PC-9 (cell line): ENCODE data around the gene CD79B. TPM values are rescaled to one million over a fixed set of nuclear protein-coding genes. Genes with fewer than 3 reads are reported as not detected.

Experiments used
- BruUV-seq: library from RNA; stranded (reverse); fragments of 400-500 nt; replicated peaks from 2 replicates; lab custom pipeline; 2021; lab: Mats Ljungman, UMichigan
- CTCF ChIA-PET: fragments of 300-600 bp; sonication (Branson Sonifier 250); formaldehyde crosslinking; loops from one replicate; lab custom pipeline; 2022; ENCODE audit warnings: antibody characterized with exemption; lab: Charles Lee
- POLR2A ChIA-PET: fragments of 300-600 bp; sonication (Branson Sonifier 250); formaldehyde crosslinking; loops from one replicate; lab custom pipeline; 2022; ENCODE audit warnings: antibody characterized with exemption; ENCODE audit not compliant: unreplicated experiment; lab: Charles Lee
- DNase-seq, 2 experiments: peaks; one replicate each; pipeline versions ENCODE4 v3.0.0 to v3.0.0-alpha.2; 2015 to 2022; ENCODE audit warnings: mixed read lengths in 1 of 2
- H2AFZ ChIP-seq: fragments of 200-600 bp; sonication (generic); 2 replicates; pipeline ENCODE4 v1.8.1; 2017; ENCODE audit warnings: antibody characterized with exemption
- H3F3A ChIP-seq: fragments of 200-600 bp; sonication (generic); 2 replicates; pipeline ENCODE4 v1.8.1; 2017; ENCODE audit warnings: antibody characterized with exemption, mild to moderate bottlenecking, low read depth; ENCODE audit not compliant: insufficient read depth
- H3K27ac ChIP-seq: fragments of 200-600 bp; sonication (generic); 2 replicates; pipeline ENCODE4 v1.6.1; 2016; ENCODE audit warnings: mixed run types
- H3K27me3 ChIP-seq: fragments of 200-600 bp; sonication (generic); 2 replicates; pipeline ENCODE4 v1.6.1; 2016; ENCODE audit warnings: low read depth, mixed run types; ENCODE audit not compliant: insufficient read depth
- H3K36me3 ChIP-seq: fragments of 200-600 bp; sonication (generic); 2 replicates; pipeline ENCODE4 v1.6.1; 2016; ENCODE audit warnings: low read depth, mixed run types
- H3K4me1 ChIP-seq: fragments of 200-600 bp; sonication (generic); replicated peaks from 2 replicates; pipeline ENCODE4 v1.6.1; 2016; ENCODE audit warnings: mixed run types; ENCODE audit not compliant: insufficient read depth
- H3K4me2 ChIP-seq: fragments of 200-600 bp; sonication (generic); 2 replicates; pipeline ENCODE4 v1.6.1; 2017; ENCODE audit warnings: mixed run types
- H3K4me3 ChIP-seq: fragments of 200-600 bp; sonication (generic); 2 replicates; pipeline ENCODE4 v1.6.1; 2016; ENCODE audit warnings: mixed run types
- H3K79me2 ChIP-seq: fragments of 200-600 bp; sonication (generic); 2 replicates; pipeline ENCODE4 v1.6.1; 2017; ENCODE audit warnings: low read depth, mixed run types
- H3K9me2 ChIP-seq: fragments of 200-600 bp; sonication (generic); 2 replicates; pipeline ENCODE4 v1.8.1; 2017; ENCODE audit warnings: mild to moderate bottlenecking; ENCODE audit not compliant: insufficient read depth
- H3K9me3 ChIP-seq: fragments of 200-600 bp; sonication (generic); 2 replicates; pipeline ENCODE4 v1.8.1; 2016; ENCODE audit warnings: low read depth; ENCODE audit not compliant: insufficient read depth
- H4K20me1 ChIP-seq: fragments of 200-600 bp; sonication (generic); 2 replicates; pipeline ENCODE4 v1.8.1; 2017; ENCODE audit not compliant: insufficient read depth
- CTCF ChIP-seq: fragments of 200-600 bp; sonication (generic); conservative IDR thresholded peaks from 2 replicates; pipeline ENCODE4 v1.6.1; 2017; ENCODE audit warnings: mixed run types, antibody characterized with exemption, mild to moderate bottlenecking, moderate library complexity
- EZH2 ChIP-seq: fragments of 200-600 bp; sonication (generic); IDR thresholded peaks from 2 replicates; pipeline ENCODE4 v1.8.0; 2017; ENCODE audit warnings: antibody characterized with exemption, low read depth
- intact Hi-C: fragments of 100-400 bp; cut with micrococcal nuclease; formaldehyde crosslinking; loops from one replicate; pipeline ENCODE4 v1.10.0; 2022; ENCODE audit not compliant: unreplicated experiment
- total RNA-seq: library from RNA; stranded (reverse); gene quantifications from 2 replicates; pipeline ENCODE4 v1.2.3, GENCODE V29; 2021

The CD79B gene
- total RNA-seq, 1 experiment from 2014 or later, result not detected

GRCh38 chr17:63962298-63962744 lies 30.2 kb upstream of the CD79B start:
- Histone ChIP-seq H4K20me1 (no peaks in the 10 kb centered on the region), H2AFZ (no peak overlapping the region), H3K27me3 (no peaks in the 10 kb centered on the region), H3K4me1 (peaks cover 14% of the 10 kb centered on the region), H3K9me2 (no peaks in the 10 kb centered on the region), H3K4me2 (no peak overlapping the region), H3K4me3 (no peak overlapping the region), H3K9me3 (no peaks in the 10 kb centered on the region), H3K27ac (no peak overlapping the region), H3F3A (peaks cover 12% of the 10 kb centered on the region), H3K79me2 (no peaks in the 10 kb centered on the region), H3K36me3 (no peaks in the 10 kb centered on the region)
- ChIA-PET POLR2A (interaction anchor here (0.6 kb wide), 1 partner anchor 9 kb away, joined by 3 read pairs; no protein-coding TSS in a partner anchor), CTCF (interaction anchor here (0.6 kb wide), 1 partner anchor 580 kb away, joined by 4 read pairs; no protein-coding TSS in a partner anchor)
- intact Hi-C loops, result no loop called here
- no peak for DNase-seq
- no peak for TF ChIP-seq CTCF
- TF ChIP-seq EZH2, result no peak
- BruUV-seq, result no TSS peak

GRCh38 chr17:63961355-63962212 lies 29.5 kb upstream of the CD79B start:
- no peaks in the 10 kb centered on the region for H3K79me2 ChIP-seq
- H3K36me3 ChIP-seq, result no peaks in the 10 kb centered on the region
- no peaks in the 10 kb centered on the region for H3K9me3 ChIP-seq
- H3K4me1 ChIP-seq, result peaks cover 14% of the 10 kb centered on the region
- no peak overlapping the region for H3K27ac ChIP-seq
- H3F3A ChIP-seq, result peaks cover 12% of the 10 kb centered on the region
- H2AFZ ChIP-seq, result peak overlapping the region; percentile 20; the same call in 1 of the 2 replicates
- H4K20me1 ChIP-seq, result no peaks in the 10 kb centered on the region
- DNase-seq, result peak; percentile 74 to 90
- H3K4me3 ChIP-seq, result peak overlapping the region; percentile 48
- POLR2A ChIA-PET, result interaction anchor here (0.6 kb wide), 1 partner anchor 8 kb away, joined by 3 read pairs; no protein-coding TSS in a partner anchor
- no peak for TF ChIP-seq CTCF
- TF ChIP-seq EZH2, result no peak
- CTCF ChIA-PET, result interaction anchor here (0.6 kb wide), 1 partner anchor 580 kb away, joined by 4 read pairs; no protein-coding TSS in a partner anchor
- no TSS peak for BruUV-seq
- H3K27me3 ChIP-seq, result no peaks in the 10 kb centered on the region
- peak overlapping the region; percentile 76 for H3K4me2 ChIP-seq
- intact Hi-C loops, result no loop called here
- no peaks in the 10 kb centered on the region for H3K9me2 ChIP-seq

GRCh38 chr17:63960430-63960829 lies 28.3 kb upstream of the CD79B start:
- no TSS peak for BruUV-seq
- POLR2A ChIA-PET, result no interaction called here
- Histone ChIP-seq H3K4me3 (no peak overlapping the region), H3K4me1 (peaks cover 14% of the 10 kb centered on the region), H3K27me3 (no peaks in the 10 kb centered on the region), H2AFZ (no peak overlapping the region), H3K79me2 (no peaks in the 10 kb centered on the region), H3K9me3 (no peaks in the 10 kb centered on the region), H3K36me3 (no peaks in the 10 kb centered on the region), H3K9me2 (no peaks in the 10 kb centered on the region), H3K4me2 (peak overlapping the region; percentile 76; the same call in 1 of the 2 replicates), H3F3A (peaks cover 12% of the 10 kb centered on the region), H4K20me1 (no peaks in the 10 kb centered on the region), H3K27ac (no peak overlapping the region)
- no peak for DNase-seq
- CTCF ChIA-PET, result no interaction called here
- intact Hi-C loops, result no loop called here
- no peak for TF ChIP-seq EZH2
- no peak for TF ChIP-seq CTCF
